ENCODE results near the gene DTNBP1.

DNA sequence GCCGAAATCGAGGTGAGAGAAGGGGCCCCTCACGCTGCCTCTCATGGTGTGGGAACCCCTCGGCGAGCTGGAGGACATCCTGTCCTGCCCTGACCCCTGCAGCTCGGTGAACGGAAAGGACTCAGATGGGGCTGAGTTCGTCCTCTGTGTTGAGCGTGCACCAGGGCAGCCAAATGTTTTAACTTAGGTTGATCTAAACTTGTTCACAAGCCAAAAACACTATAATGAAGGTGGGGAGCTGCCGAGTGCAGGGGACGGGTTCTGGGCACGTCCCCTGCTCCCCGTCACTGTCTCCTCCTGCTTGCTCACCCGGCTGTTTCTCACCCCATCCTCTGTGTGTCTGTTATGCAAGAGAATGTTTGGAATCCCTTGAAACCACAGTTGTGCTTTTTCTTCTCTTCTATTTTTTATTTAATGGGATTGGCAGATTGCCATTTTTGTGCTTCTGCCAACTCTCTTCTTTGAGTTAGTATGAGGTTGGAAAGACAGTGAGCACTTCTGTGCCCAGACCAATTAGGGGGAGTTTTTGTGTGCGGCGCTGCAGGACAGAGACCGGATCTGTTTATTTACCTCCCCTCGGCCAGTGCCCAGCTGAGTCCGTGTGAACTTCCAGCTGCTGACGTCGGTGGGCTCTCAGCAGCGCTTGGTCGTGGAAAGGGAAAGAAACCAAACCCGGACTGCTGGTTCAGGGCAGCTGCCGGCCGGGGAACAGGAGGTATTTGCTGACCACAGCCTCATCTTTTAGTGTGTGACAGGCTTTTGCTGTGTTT is 158.1 kb downstream of the DTNBP1 start:
- TF ChIP-seq, protein P1, sequence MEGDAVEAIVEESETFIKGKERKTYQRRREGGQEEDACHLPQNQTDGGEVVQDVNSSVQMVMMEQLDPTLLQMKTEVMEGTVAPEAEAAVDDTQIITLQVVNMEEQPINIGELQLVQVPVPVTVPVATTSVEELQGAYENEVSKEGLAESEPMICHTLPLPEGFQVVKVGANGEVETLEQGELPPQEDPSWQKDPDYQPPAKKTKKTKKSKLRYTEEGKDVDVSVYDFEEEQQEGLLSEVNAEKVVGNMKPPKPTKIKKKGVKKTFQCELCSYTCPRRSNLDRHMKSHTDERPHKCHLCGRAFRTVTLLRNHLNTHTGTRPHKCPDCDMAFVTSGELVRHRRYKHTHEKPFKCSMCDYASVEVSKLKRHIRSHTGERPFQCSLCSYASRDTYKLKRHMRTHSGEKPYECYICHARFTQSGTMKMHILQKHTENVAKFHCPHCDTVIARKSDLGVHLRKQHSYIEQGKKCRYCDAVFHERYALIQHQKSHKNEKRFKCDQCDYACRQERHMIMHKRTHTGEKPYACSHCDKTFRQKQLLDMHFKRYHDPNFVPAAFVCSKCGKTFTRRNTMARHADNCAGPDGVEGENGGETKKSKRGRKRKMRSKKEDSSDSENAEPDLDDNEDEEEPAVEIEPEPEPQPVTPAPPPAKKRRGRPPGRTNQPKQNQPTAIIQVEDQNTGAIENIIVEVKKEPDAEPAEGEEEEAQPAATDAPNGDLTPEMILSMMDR (IDR thresholded peaks at IDR 0.05): no peak
- TF ChIP-seq POLR2A (IDR thresholded peaks at IDR 0.05): no peak

Measured in vagina (tissue), 2 donors.